ENCODE data around the gene SHISA4. TPM values are rescaled to one million over a fixed set of nuclear protein-coding genes. Genes with fewer than 3 reads are reported as not detected.
A peak's percentile ranks its signal among the peaks of the same experiment; 100 is the strongest.

The SHISA4 gene
- total RNA-seq, 1 donor from 2014 or later = 0.85 TPM

DNA sequence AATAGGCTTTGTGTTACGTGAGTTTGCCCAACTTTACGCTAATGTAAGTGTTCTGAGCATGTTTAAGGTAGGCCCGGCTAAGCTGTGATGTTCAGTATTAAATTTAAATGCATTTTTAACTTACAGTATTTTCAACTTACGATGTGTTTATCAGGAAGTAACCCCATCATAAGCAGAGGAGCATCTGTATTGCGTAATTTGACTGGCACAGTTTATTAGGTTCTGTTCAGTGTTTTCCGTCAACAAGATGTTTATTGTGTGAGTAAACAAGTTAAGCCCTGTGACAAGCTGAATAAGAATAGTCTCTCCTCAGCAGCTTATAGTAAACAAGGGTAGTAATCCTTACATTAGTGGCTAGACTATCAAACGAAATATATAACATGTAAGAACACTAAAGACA, 27.2 kb upstream of the SHISA4 start:
- Mint-ChIP-seq H3K27me3 (ENCODE audit: unreplicated experiment) (no peaks in the 10 kb centered on the region), H3K4me1 (ENCODE audit: unreplicated experiment) (no peaks in the 10 kb centered on the region), H3K36me3 (ENCODE audit: low read depth, unreplicated experiment) (peaks cover 28% of the 10 kb centered on the region), H3K9me3 (ENCODE audit: unreplicated experiment) (no peaks in the 10 kb centered on the region), H3K4me3 (ENCODE audit: unreplicated experiment) (peak overlapping the region; percentile 6), H3K27ac (ENCODE audit: unreplicated experiment) (no peak overlapping the region)
- no peak for DNase-seq (ENCODE audit: low spot score)
- TF ChIP-seq, protein P1, sequence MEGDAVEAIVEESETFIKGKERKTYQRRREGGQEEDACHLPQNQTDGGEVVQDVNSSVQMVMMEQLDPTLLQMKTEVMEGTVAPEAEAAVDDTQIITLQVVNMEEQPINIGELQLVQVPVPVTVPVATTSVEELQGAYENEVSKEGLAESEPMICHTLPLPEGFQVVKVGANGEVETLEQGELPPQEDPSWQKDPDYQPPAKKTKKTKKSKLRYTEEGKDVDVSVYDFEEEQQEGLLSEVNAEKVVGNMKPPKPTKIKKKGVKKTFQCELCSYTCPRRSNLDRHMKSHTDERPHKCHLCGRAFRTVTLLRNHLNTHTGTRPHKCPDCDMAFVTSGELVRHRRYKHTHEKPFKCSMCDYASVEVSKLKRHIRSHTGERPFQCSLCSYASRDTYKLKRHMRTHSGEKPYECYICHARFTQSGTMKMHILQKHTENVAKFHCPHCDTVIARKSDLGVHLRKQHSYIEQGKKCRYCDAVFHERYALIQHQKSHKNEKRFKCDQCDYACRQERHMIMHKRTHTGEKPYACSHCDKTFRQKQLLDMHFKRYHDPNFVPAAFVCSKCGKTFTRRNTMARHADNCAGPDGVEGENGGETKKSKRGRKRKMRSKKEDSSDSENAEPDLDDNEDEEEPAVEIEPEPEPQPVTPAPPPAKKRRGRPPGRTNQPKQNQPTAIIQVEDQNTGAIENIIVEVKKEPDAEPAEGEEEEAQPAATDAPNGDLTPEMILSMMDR (IDR thresholded peaks at IDR 0.05; ENCODE audit: unreplicated experiment) = no peak

DNA sequence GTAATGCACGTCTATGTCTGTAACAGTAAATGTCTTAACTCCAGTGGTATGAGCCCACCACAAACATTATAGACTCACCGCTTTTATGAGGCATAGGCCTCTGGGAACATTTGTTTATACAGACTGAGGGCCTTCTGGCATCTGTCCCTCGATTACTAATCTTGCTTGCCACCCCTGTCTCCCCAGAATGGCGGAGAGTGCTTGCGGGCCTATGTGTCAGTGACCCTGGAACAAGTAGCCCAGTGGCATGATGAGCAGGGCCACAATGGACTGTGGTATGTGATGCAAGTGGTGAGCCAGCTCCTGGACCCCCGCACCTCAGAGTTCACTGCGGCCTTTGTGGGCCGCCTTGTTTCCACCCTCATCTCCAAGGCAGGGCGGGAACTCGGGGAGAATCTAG, 18.3 kb upstream of the SHISA4 start:
- H3K27me3 Mint-ChIP-seq (ENCODE audit: unreplicated experiment) = no peaks in the 10 kb centered on the region
- TF ChIP-seq, protein P1 (IDR thresholded peaks at IDR 0.05; ENCODE audit: unreplicated experiment) = no peak
- no peaks in the 10 kb centered on the region for H3K9me3 Mint-ChIP-seq (ENCODE audit: unreplicated experiment)
- no peak for DNase-seq (ENCODE audit: low spot score)
- no peak overlapping the region for H3K4me3 Mint-ChIP-seq (ENCODE audit: unreplicated experiment)
- no peaks in the 10 kb centered on the region for H3K4me1 Mint-ChIP-seq (ENCODE audit: unreplicated experiment)
- peaks cover 38% of the 10 kb centered on the region for H3K36me3 Mint-ChIP-seq (ENCODE audit: low read depth, unreplicated experiment)
- H3K27ac Mint-ChIP-seq (ENCODE audit: unreplicated experiment) = no peak overlapping the region

DNA sequence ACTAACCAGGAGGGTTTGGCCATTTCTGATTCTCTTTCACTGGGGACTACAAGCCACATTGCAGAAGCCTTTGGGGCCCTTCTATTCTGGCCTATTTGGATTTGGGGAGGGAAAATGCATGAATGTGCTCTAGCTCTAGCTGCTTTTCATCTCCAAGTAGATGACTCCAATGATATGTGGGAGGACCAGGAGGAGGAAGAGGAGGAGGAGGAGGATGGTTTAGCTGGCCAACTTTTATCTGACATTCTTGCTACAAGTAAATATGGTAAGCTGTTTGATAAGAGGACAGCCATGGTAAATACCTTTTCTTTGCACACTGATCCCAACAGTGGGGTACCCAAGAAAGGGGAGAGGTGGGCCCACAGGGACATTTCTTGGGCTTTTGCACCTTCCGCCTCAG, 14.0 kb upstream of the SHISA4 start:
- H3K4me3 Mint-ChIP-seq (ENCODE audit: unreplicated experiment) = peak overlapping the region; percentile 31
- peaks cover 28% of the 10 kb centered on the region for H3K36me3 Mint-ChIP-seq (ENCODE audit: low read depth, unreplicated experiment)
- no peak for DNase-seq (ENCODE audit: low spot score)
- TF ChIP-seq, protein P1 (IDR thresholded peaks at IDR 0.05; ENCODE audit: unreplicated experiment) = no peak
- H3K9me3 Mint-ChIP-seq (ENCODE audit: unreplicated experiment) = no peaks in the 10 kb centered on the region
- H3K27ac Mint-ChIP-seq (ENCODE audit: unreplicated experiment) = no peak overlapping the region
- no peaks in the 10 kb centered on the region for H3K27me3 Mint-ChIP-seq (ENCODE audit: unreplicated experiment)
- H3K4me1 Mint-ChIP-seq (ENCODE audit: unreplicated experiment) = no peaks in the 10 kb centered on the region

DNA sequence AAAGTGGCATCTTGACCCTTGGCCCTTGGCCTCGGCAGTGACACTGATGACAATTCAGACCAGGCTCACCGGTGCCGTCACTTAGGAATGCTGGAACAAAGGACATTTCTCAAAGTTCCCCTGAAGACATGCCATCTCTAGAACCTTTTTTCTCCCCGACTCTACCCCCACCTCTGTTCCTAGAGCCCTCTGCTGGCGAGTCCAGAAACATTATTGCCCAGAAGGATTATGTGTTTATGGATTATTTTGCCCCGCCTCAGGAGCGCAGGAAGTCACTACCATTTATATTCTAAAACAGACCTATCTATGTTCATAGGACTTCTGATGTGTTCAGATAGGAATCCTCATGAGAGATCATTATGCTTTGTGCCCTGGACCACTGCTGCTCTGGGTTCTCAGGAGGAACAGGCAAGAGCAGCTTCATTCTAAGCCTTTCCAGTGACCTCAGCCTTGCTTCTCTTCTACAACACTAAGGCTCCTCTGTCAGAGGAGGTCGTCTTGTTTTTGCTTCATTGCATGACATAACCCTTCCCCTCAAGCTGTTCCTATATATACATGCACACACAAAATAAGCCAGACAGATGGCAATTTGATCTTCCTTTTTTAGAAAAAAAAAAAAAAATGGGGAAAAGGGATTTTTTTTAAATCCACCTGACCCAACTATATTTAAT, 12.4 kb upstream of the SHISA4 start:
- Mint-ChIP-seq H3K4me3 (ENCODE audit: unreplicated experiment) (peak overlapping the region; percentile 9), H3K9me3 (ENCODE audit: unreplicated experiment) (no peaks in the 10 kb centered on the region), H3K4me1 (ENCODE audit: unreplicated experiment) (peaks cover 3% of the 10 kb centered on the region), H3K27ac (ENCODE audit: unreplicated experiment) (no peak overlapping the region), H3K27me3 (ENCODE audit: unreplicated experiment) (no peaks in the 10 kb centered on the region), H3K36me3 (ENCODE audit: low read depth, unreplicated experiment) (peaks cover 18% of the 10 kb centered on the region)
- no peak for DNase-seq (ENCODE audit: low spot score)
- TF ChIP-seq, protein P1 (IDR thresholded peaks at IDR 0.05; ENCODE audit: unreplicated experiment) = no peak

DNA sequence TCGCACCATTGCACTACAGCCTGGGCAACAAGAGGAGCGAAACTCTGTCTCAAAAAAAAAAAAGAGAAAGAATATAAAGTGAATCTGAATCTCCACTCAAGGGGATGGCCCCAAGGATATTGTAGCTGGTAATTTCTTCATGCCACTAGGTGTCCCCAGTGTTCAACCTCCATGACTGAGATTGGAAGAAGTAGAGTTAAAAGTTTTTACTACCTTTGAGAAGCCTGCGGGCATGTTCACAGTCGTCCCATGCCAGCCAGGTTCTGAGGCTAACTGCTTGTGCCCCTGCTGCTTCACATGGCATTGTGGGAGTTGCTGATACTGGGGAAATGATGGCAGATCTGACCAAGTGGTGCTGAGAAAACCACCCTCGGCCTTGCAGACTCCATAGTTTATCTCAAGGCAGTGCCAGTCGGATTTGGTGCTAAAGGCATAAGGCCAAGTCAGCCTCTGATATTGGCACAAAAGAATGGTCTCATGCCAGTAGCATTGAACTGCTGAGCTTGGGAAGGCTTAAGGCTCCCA, 10.8 kb upstream of the SHISA4 start:
- Mint-ChIP-seq H3K4me3 (ENCODE audit: unreplicated experiment) (no peak overlapping the region), H3K27ac (ENCODE audit: unreplicated experiment) (no peak overlapping the region), H3K27me3 (ENCODE audit: unreplicated experiment) (no peaks in the 10 kb centered on the region), H3K9me3 (ENCODE audit: unreplicated experiment) (no peaks in the 10 kb centered on the region), H3K4me1 (ENCODE audit: unreplicated experiment) (peaks cover 3% of the 10 kb centered on the region), H3K36me3 (ENCODE audit: low read depth, unreplicated experiment) (peaks cover 13% of the 10 kb centered on the region)
- TF ChIP-seq, protein P1 (IDR thresholded peaks at IDR 0.05; ENCODE audit: unreplicated experiment) = peak; percentile 55
- DNase-seq (ENCODE audit: low spot score) = peak; percentile 33
